Uterus (tissue), 2 donors: ENCODE results near the gene INTS11.

Experiments
- POLR2A ChIP-seq, 2 donors: fragments of 450-650 bp; IDR thresholded peaks; one replicate each; pipeline ENCODE4 v1.6.1; 2016; ENCODE audit warnings: antibody characterized with exemption in 2 of 2, mild to moderate bottlenecking in 1 of 2, moderate library complexity in 1 of 2
- TF ChIP-seq, protein P1 (sequence below), 4 experiments: fragments of 200-600 bp in 2 of 4; fragments of 450-650 bp in 2 of 4; sonication (generic) in 2 of 4; IDR thresholded peaks; one replicate each; pipeline ENCODE4 v1.5.1; 2016 to 2019; ENCODE audit warnings: antibody characterized with exemption in 4 of 4, mild to moderate bottlenecking in 2 of 4, moderate library complexity in 1 of 4

GRCh38 chr1:1285102-1285571 lies 39.3 kb downstream of the INTS11 start:
- TF ChIP-seq, protein P1, sequence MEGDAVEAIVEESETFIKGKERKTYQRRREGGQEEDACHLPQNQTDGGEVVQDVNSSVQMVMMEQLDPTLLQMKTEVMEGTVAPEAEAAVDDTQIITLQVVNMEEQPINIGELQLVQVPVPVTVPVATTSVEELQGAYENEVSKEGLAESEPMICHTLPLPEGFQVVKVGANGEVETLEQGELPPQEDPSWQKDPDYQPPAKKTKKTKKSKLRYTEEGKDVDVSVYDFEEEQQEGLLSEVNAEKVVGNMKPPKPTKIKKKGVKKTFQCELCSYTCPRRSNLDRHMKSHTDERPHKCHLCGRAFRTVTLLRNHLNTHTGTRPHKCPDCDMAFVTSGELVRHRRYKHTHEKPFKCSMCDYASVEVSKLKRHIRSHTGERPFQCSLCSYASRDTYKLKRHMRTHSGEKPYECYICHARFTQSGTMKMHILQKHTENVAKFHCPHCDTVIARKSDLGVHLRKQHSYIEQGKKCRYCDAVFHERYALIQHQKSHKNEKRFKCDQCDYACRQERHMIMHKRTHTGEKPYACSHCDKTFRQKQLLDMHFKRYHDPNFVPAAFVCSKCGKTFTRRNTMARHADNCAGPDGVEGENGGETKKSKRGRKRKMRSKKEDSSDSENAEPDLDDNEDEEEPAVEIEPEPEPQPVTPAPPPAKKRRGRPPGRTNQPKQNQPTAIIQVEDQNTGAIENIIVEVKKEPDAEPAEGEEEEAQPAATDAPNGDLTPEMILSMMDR (IDR thresholded peaks at IDR 0.05) = no peak
- no peak for TF ChIP-seq POLR2A (IDR thresholded peaks at IDR 0.05)
